ENCODE data around the gene HSP90AB1. TPM values are rescaled to one million over a fixed set of nuclear protein-coding genes. Genes with fewer than 3 reads are reported as not detected.

The HSP90AB1 gene
- total and polyA plus RNA-seq, 2 of the 8 experiments (the other 6 are each of a cell fraction or from before 2014, with no cell fraction given), result 1,564 to 2,297 TPM

GRCh38 chr6:44230034-44230675, 16.7 kb upstream of the HSP90AB1 start:
- Histone ChIP-seq H3K9me3 (ENCODE audit: insufficient read depth in 2 of 2, low read depth in 1 of 2, low read length in 1 of 2) (no peaks in the 10 kb centered on the region), H4K20me1 (replicated peaks in 1 of 2; ENCODE audit: control insufficient read depth in 1 of 2, insufficient read depth in 2 of 2, low read length in 2 of 2) (peaks cover 31 to 40% of the 10 kb centered on the region in 2 experiments), H3K27ac (ENCODE audit: low read depth, low read length) (no peak overlapping the region), H2BK15ac (ENCODE audit: low read length) (no peak overlapping the region), H3K23ac (ENCODE audit: insufficient read length) (no peak overlapping the region), H2AFZ (ENCODE audit: low read length) (no peak overlapping the region), H3K4me3 (ENCODE audit: extremely low read depth in 1 of 4, insufficient read depth in 2 of 4, low read depth in 3 of 4, low read length in 4 of 4) (no peak overlapping the region), H2BK20ac (ENCODE audit: low read length) (no peak overlapping the region), H2BK12ac (ENCODE audit: low read depth, low read length) (no peak overlapping the region), H3K27me3 (replicated peaks in 1 of 4; ENCODE audit: control insufficient read depth in 3 of 4, extremely low read depth in 1 of 4, insufficient read depth in 3 of 4, low read length in 3 of 4) (no peaks in the 10 kb centered on the region), H3K79me1 (ENCODE audit: low read depth, low read length) (peaks cover 29% of the 10 kb centered on the region), H3K18ac (ENCODE audit: extremely low read depth, low read length) (no peak overlapping the region), H3K4me2 (ENCODE audit: insufficient read depth in 1 of 2, low read depth in 2 of 2, low read length in 2 of 2) (no peak overlapping the region), H3K23me2 (ENCODE audit: low read depth, low read length) (no peaks in the 10 kb centered on the region; the same call in 1 of the 2 replicates), H4K8ac (ENCODE audit: extremely low read depth, insufficient read depth, low read length) (no peak overlapping the region), H2AK5ac (ENCODE audit: low read depth, low read length) (no peak overlapping the region), H2BK5ac (ENCODE audit: low read depth, low read length) (no peak overlapping the region), H4K91ac (replicated peaks; ENCODE audit: insufficient read length, low read length) (no peak overlapping the region), H2BK120ac (replicated peaks; ENCODE audit: low read depth, low read length) (no peak overlapping the region), H3K14ac (ENCODE audit: insufficient read length) (no peak overlapping the region), H4K5ac (ENCODE audit: insufficient read length, low read depth, low read length) (no peak overlapping the region), H3K79me2 (ENCODE audit: control insufficient read depth in 1 of 2, insufficient read depth in 2 of 2, low read length in 2 of 2) (peaks cover 4 to 36% of the 10 kb centered on the region in 2 experiments; a peak in 3 of 4 replicates), H3K4me1 (replicated peaks in 1 of 4; ENCODE audit: control insufficient read depth in 3 of 4, insufficient read depth in 4 of 4, low read length in 3 of 4) (peaks cover 8 to 27% (median 18%) of the 10 kb centered on the region in 4 experiments), H3K56ac (replicated peaks; ENCODE audit: insufficient read length, low read depth, low read length) (no peak overlapping the region), H3K9ac (replicated peaks in 1 of 4; ENCODE audit: extremely low read depth in 1 of 4, low read depth in 3 of 4, low read length in 3 of 4) (no peak overlapping the region), H3K36me3 (ENCODE audit: control insufficient read depth in 2 of 4, insufficient read depth in 4 of 4, low read length in 3 of 4) (peaks cover 29 to 58% (median 48%) of the 10 kb centered on the region in 4 experiments), H3K4ac (replicated peaks; ENCODE audit: insufficient read length, low read depth, low read length) (no peak overlapping the region)
- WGBS, 2 experiments (ENCODE audit: extremely low coverage in 1 of 2, insufficient coverage in 1 of 2, insufficient read length in 1 of 2, insufficient replicate concordance in 2 of 2, low coverage in 1 of 2, low lambda C conversion rate in 2 of 2, missing lambda C conversion rate in 1 of 2), result 93% methylated on average over 10 of the region's 10 CpGs; no CpG with 5 or more reads in 1 of the 2 experiments
- DNase-seq (ENCODE audit: low read depth in 1 of 2, low spot score in 2 of 2) (no peak), FAIRE-seq (no peak)
- ChIA-PET POLR2A (ENCODE audit: partially characterized antibody) (interaction anchor here (1.0 to 21.0 kb wide), 7 partner anchors 8 to 49 kb away, joined by 3 to 477 read pairs (median 4); partner anchors contain the start of genes HSP90AB1, MYMX and SLC35B2), CTCF (ENCODE audit: partially characterized antibody) (interaction anchor here (0.9 to 19.4 kb wide), 10 partner anchors 12 to 134 kb away, joined by 3 to 287 read pairs (median 4); no protein-coding TSS in a partner anchor)
- TF ChIP-seq CTBP2 (IDR thresholded peaks at IDR 0.05; ENCODE audit: borderline replicate concordance, insufficient read depth, insufficient read length, low read length), result no peak
- TF ChIP-seq EZH2 (IDR thresholded peaks at IDR 0.05; ENCODE audit: low read depth, low read length, severe bottlenecking), result no peak
- TF ChIP-seq PHF8 (conservative IDR thresholded peaks at IDR 0.05; ENCODE audit: low read depth, low read length), result no peak
- no peak for TF ChIP-seq CBX5 (IDR thresholded peaks at IDR 0.05; ENCODE audit: low read depth, low read length)
- no peak for TF ChIP-seq SRF (IDR thresholded peaks at IDR 0.05; ENCODE audit: low read depth, low read length)
